CD4-positive, alpha-beta T cell (primary cell): ENCODE data around the gene ASXL1. TPM values are rescaled to one million over a fixed set of nuclear protein-coding genes. Genes with fewer than 3 reads are reported as not detected.

Source experiments
- ATAC-seq: fragments of 200-7000 bp; cut with Tn5 transposase; one replicate; pipeline ENCODE4 v1.10.0; 2022; ENCODE audit warnings: mild to moderate bottlenecking; ENCODE audit not compliant: poor library complexity
- CTCF ChIA-PET: fragments of 350-600 bp; sonication (Branson Sonifier 250); formaldehyde crosslinking; loops from one replicate; lab custom pipeline; 2021; ENCODE audit warnings: antibody characterized with exemption, inconsistent platforms; lab: Charles Lee
- POLR2A ChIA-PET: fragments of 350-600 bp; sonication (Branson Sonifier 250); formaldehyde crosslinking; loops from one replicate; lab custom pipeline; 2021; ENCODE audit warnings: antibody characterized with exemption, inconsistent platforms; lab: Charles Lee
- DNase-seq, 14 experiments: peaks; one replicate each; pipeline ENCODE4 v3.0.0-alpha.2; 2013 to 2020; ENCODE audit warnings: mixed read lengths in 2 of 14
- H3K27ac ChIP-seq, 2 donors: one replicate each; pipeline versions ENCODE4 v1.5.1 to v1.7.0; 2013; ENCODE audit warnings: low read length in 2 of 2, low read depth in 1 of 2, mild to moderate bottlenecking in 1 of 2
- H3K27me3 ChIP-seq, 2 experiments: 1 replicate in 1 of 2; 2 replicates in 1 of 2; pipeline versions ENCODE4 v1.6.1 to v1.7.0; 2013; ENCODE audit warnings: low read length in 2 of 2, control low read depth in 1 of 2, mild to moderate bottlenecking in 1 of 2, moderate library complexity in 1 of 2; ENCODE audit not compliant: insufficient read depth in 2 of 2, control insufficient read depth in 1 of 2
- H3K36me3 ChIP-seq: one replicate; pipeline ENCODE4 v1.6.1; 2013; ENCODE audit warnings: low read length, control low read depth; ENCODE audit not compliant: insufficient read depth
- H3K4me1 ChIP-seq: one replicate; pipeline ENCODE4 v1.6.1; 2013; ENCODE audit warnings: low read length, control low read depth; ENCODE audit not compliant: insufficient read depth
- H3K4me3 ChIP-seq: one replicate; pipeline ENCODE4 v1.5.1; 2013; ENCODE audit warnings: mild to moderate bottlenecking, low read length, moderate library complexity
- H3K9me3 ChIP-seq, 2 experiments: 1 replicate in 1 of 2; 2 replicates in 1 of 2; pipeline versions ENCODE4 v1.6.1 to v1.7.0; 2013; ENCODE audit warnings: low read length in 2 of 2, mild to moderate bottlenecking in 2 of 2, control low read depth in 1 of 2, moderate library complexity in 1 of 2; ENCODE audit not compliant: control insufficient read depth in 1 of 2, insufficient read depth in 1 of 2
- H3K27ac Mint-ChIP-seq: one replicate; pipeline ENCODE4 v1.8.0; 2020; ENCODE audit warnings: mixed read lengths
- H3K27me3 Mint-ChIP-seq: one replicate; pipeline ENCODE4 v1.8.0; 2021; ENCODE audit warnings: mixed read lengths
- H3K36me3 Mint-ChIP-seq: one replicate; pipeline ENCODE4 v1.8.0; 2021; ENCODE audit warnings: low read depth, mixed read lengths
- H3K4me1 Mint-ChIP-seq: one replicate; pipeline ENCODE4 v1.8.0; 2021; ENCODE audit warnings: low read depth, mixed read lengths
- H3K4me3 Mint-ChIP-seq: one replicate; pipeline ENCODE4 v1.8.0; 2020; ENCODE audit warnings: mild to moderate bottlenecking, mixed read lengths
- H3K9me3 Mint-ChIP-seq: one replicate; pipeline ENCODE4 v1.8.0; 2020; ENCODE audit warnings: mixed read lengths
- intact Hi-C, 2 experiments: fragments of 100-400 bp; cut with DNase I in 1 of 2; cut with micrococcal nuclease in 1 of 2; formaldehyde crosslinking; loops; one replicate each; pipeline versions ENCODE4 v1.15.1 to v1.9.0; 2023 to 2025; cut with DNase I, micrococcal nuclease
- total RNA-seq, 174 experiments: library from RNA in 2 of 174; stranded (reverse) in 2 of 174; gene quantifications; one replicate each; pipeline ENCODE4 v1.2.3 and lab custom pipeline; 2021 to 2026
- TF ChIP-seq, protein P1 (sequence below): fragments of 200-600 bp; IDR thresholded peaks from one replicate; pipeline ENCODE4 v1.8.0; 2022; ENCODE audit warnings: antibody characterized with exemption, mild to moderate bottlenecking

The ASXL1 gene
- total RNA-seq, 2 experiments from 2014 or later = 213 to 222 TPM

DNA sequence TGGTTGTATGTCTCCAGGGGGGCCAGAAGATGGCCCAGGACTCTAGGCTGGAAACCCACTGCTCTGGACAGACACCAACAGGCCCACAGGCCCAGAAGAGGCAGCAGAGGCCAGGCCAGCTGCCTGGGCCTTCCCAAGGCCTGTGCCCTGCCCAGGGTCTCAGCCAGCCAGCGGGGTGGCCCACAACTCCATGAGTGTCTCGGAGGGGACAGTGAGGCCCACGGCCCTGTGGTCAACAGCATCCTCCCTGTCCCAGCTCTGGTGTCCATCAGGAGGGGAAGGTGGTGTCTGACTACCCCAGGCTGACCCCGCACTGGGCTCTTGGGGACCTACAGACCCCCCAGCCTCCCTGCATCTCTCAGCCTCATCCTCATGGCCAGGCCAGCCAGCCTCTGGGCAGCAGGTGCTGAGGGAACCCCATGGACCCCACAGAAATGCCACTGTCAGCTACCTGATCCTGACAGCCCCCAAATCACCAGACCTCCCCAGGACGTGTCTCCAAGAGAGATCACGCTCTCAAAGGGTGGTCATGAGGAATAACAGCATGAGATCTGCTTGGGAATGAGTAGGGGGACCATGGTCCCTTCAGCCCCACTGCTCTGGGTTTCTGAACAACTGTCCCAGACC, 114.6 kb downstream of the ASXL1 start:
- Mint-ChIP-seq H3K27ac (peak overlapping the region; percentile 30), H3K27me3 (no peaks in the 10 kb centered on the region), H3K4me1 (peaks cover 22% of the 10 kb centered on the region), H3K36me3 (peaks cover 26% of the 10 kb centered on the region), H3K9me3 (no peaks in the 10 kb centered on the region), H3K4me3 (no peak overlapping the region)
- Histone ChIP-seq H3K27ac (peak overlapping the region in 1 of 2 donors; percentile 35), H3K4me1 (peaks cover 34% of the 10 kb centered on the region), H3K9me3 (no peaks in the 10 kb centered on the region), H3K4me3 (no peak overlapping the region), H3K27me3 (no peaks in the 10 kb centered on the region), H3K36me3 (peaks cover 35% of the 10 kb centered on the region)
- ATAC-seq (no peak), DNase-seq (no peak)
- TF ChIP-seq, protein P1, sequence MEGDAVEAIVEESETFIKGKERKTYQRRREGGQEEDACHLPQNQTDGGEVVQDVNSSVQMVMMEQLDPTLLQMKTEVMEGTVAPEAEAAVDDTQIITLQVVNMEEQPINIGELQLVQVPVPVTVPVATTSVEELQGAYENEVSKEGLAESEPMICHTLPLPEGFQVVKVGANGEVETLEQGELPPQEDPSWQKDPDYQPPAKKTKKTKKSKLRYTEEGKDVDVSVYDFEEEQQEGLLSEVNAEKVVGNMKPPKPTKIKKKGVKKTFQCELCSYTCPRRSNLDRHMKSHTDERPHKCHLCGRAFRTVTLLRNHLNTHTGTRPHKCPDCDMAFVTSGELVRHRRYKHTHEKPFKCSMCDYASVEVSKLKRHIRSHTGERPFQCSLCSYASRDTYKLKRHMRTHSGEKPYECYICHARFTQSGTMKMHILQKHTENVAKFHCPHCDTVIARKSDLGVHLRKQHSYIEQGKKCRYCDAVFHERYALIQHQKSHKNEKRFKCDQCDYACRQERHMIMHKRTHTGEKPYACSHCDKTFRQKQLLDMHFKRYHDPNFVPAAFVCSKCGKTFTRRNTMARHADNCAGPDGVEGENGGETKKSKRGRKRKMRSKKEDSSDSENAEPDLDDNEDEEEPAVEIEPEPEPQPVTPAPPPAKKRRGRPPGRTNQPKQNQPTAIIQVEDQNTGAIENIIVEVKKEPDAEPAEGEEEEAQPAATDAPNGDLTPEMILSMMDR = no peak
- intact Hi-C loops = no loop called here
- CTCF ChIA-PET = no interaction called here
- POLR2A ChIA-PET = no interaction called here

DNA sequence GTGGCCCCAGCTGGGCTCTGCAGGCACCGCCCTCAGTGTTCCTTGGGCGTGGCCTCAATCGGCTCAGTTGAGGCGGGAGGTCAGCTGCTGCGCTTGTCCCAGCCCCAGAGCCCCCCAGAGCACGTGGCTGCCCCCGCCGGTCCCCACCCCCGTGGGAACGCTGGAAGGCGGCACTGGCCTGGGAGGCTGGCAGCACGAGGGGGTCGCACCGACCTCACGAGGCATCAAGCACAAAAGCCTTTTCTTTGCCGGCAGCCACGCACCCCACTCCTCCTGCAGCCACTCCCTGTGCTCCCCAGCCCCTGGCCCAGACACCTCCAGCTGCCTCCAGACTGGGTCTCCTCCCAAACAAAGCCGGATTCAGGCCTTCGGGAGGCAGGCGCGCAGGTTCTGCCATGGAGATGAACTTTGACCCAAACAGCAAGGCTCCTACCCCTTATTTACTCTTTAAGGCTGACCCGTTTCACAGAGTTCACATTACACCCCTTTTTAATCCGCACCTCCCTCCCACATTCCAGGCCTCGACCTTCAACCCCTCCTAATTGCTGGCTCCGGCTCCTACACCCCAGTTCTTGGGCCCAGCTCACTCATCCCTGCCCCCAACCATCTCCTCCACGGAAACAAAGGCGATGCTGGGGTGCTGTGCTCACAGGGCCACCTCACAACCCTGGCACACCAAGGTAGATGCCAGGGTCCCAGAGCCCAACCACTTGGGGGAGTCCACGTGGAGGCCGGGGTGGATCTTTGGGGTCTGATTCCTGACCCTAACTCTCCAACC, 115.3 kb downstream of the ASXL1 start:
- no peak for ATAC-seq
- ChIA-PET CTCF (no interaction called here), POLR2A (no interaction called here)
- Mint-ChIP-seq H3K4me1 (peaks cover 29% of the 10 kb centered on the region), H3K36me3 (peaks cover 30% of the 10 kb centered on the region), H3K27ac (peak overlapping the region; percentile 69), H3K9me3 (no peaks in the 10 kb centered on the region), H3K27me3 (no peaks in the 10 kb centered on the region), H3K4me3 (no peak overlapping the region)
- intact Hi-C loops = no loop called here
- peaks cover 35% of the 10 kb centered on the region for H3K36me3 ChIP-seq
- TF ChIP-seq, protein P1 = no peak
- H3K9me3 ChIP-seq = no peaks in the 10 kb centered on the region
- no peak for DNase-seq
- H3K27ac ChIP-seq = peak overlapping the region in 1 of 2 donors; percentile 36
- peaks cover 34% of the 10 kb centered on the region for H3K4me1 ChIP-seq
- no peak overlapping the region for H3K4me3 ChIP-seq
- H3K27me3 ChIP-seq = no peaks in the 10 kb centered on the region

DNA sequence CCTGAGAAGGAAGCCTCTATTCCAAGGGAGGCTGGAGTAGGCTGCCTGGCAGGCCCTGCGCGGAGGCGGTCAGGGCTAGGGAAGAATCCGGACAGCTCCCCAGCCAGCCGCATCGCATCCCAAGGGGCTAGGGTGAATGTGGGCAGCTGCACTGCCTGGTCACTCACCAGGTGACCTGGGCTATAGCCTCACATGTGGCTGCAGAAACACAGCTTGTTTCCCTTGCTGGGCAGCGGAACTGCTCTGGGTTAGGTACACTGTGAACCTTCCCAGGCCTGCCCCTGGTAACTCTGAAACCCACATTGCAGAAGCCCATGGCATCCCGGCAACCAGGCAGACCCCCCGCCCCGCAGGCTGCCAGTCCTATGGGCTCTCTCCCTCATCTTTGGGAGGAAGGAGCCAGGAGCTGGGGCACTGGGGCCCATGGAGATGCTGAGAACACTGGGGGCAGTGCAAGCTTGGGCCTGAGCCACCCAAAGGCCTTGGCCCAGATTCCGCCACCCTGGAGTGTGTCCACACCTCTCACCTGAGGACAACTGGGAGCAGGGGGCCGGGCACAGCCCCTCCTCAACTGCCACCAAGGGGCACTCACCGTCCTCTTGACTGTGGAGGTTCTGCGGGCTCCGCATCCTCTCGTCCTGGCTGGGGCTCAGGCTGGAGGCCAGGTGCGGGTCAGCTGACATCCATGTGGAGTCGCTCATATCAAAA, 116.0 kb downstream of the ASXL1 start:
- Mint-ChIP-seq H3K4me3 (no peak overlapping the region), H3K27ac (peak overlapping the region; percentile 82), H3K36me3 (peaks cover 30% of the 10 kb centered on the region), H3K4me1 (peaks cover 37% of the 10 kb centered on the region), H3K9me3 (no peaks in the 10 kb centered on the region), H3K27me3 (no peaks in the 10 kb centered on the region)
- Histone ChIP-seq H3K9me3 (no peaks in the 10 kb centered on the region), H3K4me3 (no peak overlapping the region), H3K27me3 (no peaks in the 10 kb centered on the region), H3K4me1 (peaks cover 41% of the 10 kb centered on the region), H3K27ac (peak overlapping the region in 1 of 2 donors; percentile 36), H3K36me3 (peaks cover 35% of the 10 kb centered on the region)
- ATAC-seq (no peak), DNase-seq (no peak)
- intact Hi-C loops = no loop called here
- ChIA-PET CTCF (no interaction called here), POLR2A (no interaction called here)
- TF ChIP-seq, protein P1 = no peak
